IPS DF 19.7 (cell line): ENCODE measurements around the gene MCM5.
"Not testable (repeated sequence)": the region's sequence is repeated elsewhere in the genome, so short reads cannot be mapped to it uniquely, and the experiment has no call there.

Source experiments
- DNase-seq: peaks from one replicate; pipeline ENCODE4 v3.0.0-alpha.2; 2013; ENCODE audit warnings: low read depth, low spot score

MCM5 gene

GRCh38 chr22:35399678-35400500 lies at the start of gene MCM5:
Gene MCM5, plus strand, starts transcription at chr22:35400140. Its CDS starts 299 bp downstream, at chr22:35400439.
- DNase-seq = peak; percentile 93

DNA sequence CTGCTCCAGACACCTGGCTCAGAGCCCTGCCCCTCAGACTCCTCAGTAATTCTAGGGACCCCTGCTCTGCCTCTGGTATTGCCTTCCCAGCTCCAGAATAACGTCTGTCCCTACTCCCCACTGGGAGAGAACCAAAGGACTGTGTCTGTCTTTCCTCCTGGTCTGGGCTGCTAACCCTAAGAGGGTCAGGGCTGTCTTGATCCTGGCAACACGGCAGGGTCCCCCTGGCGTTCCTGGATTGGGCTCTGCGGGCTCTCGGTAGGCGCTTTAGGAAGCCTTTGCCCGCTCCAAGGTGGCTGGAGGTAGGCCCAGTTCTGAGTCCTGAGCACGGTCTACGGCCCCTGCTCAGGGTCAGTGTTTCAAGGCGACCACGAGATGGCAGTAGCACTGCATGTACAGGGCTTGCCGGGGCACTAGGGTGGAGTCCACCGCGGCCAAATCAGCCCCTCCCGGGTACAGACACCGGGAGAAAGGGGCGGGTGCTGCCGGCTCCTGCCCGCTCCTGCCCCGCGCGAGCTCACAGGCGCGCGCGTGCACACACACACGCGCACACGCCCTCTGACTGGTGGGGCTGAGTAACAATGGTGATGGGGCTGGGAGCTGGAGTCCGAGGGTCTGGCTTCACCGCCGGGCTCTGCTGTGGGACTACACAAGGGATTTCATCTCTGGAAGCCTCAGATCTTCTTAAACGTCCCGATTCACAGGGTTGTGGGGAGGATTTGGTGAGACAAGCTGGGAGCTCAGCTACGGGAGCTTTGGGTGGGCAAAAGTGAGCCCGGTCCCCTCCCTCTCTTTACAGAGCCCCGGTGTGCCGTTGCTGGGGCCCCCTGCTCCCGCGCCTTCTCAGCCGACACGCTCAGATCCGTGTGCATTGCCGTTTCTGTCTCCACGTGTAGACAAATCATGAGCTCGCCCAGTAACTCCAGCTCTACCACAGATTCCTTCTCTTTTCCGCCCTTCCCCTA lies 49.1 kb upstream of the MCM5 start:
- peak; percentile 70 for DNase-seq

DNA sequence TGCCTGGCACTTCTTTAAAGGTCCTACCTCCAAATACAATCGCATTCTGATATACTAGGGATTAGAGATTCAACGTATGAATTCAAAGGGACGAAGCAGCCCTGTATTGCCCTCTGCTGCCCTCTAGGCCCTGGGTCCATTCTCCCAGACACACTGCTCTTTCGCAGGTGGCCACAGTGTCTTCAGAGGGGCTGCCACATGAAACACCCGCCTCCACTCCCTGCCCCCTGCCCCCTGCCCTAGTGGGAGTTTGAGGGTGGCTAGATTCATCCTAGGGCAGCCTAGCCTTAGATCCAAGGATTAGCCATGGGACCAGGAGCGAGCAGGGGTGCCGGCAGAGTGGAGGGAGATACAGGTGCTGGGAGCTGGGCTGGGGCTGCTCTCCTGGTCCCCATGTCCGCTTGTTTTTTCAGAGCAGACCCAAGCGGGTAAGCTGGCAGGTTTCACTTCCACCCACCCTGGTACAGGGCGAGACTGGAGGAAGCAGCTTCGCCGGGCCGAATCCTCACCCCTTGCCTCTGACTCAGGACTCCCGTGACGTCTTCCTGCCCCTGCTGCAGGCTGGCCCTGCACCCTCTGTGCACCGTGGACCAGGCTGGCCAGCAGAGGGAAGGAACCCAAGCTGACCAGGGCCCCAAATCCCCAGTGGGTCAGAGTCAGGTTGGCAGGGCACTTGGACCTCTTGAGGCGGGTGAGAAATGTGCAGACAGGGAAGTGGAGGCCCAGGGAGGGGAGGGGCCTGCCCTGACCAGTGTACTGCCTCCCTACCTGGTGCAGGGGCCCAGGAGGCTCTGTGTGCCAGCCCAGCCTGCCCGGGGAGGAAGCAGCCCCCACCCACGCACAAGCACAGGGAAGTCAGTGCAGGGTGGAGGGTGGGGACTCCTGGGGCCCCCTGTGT lies 47.5 kb upstream of the MCM5 start:
- no peak for DNase-seq

GRCh38 chr22:35353318-35353717 lies 46.6 kb upstream of the MCM5 start:
- DNase-seq = no peak

DNA sequence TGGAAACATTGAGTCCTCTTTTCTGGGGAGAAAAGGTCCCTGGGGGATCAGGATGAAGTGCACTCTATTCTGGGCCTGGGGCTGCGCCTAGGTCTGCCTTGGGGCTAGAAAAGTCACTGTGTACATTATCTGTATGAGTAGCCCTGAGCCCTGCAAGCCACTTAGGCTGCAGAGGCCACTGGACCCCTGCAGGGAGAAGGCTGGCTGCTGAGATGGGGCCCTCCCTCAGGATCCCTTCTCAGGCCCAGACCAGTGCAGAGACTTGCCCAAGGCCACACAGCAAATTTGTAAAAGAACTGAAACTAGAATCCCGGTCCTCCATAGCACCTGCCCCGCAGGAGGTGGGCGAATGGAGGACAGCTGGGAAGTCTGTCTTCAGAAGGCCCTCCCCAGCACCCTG lies 45.9 kb upstream of the MCM5 start:
- no peak for DNase-seq

DNA sequence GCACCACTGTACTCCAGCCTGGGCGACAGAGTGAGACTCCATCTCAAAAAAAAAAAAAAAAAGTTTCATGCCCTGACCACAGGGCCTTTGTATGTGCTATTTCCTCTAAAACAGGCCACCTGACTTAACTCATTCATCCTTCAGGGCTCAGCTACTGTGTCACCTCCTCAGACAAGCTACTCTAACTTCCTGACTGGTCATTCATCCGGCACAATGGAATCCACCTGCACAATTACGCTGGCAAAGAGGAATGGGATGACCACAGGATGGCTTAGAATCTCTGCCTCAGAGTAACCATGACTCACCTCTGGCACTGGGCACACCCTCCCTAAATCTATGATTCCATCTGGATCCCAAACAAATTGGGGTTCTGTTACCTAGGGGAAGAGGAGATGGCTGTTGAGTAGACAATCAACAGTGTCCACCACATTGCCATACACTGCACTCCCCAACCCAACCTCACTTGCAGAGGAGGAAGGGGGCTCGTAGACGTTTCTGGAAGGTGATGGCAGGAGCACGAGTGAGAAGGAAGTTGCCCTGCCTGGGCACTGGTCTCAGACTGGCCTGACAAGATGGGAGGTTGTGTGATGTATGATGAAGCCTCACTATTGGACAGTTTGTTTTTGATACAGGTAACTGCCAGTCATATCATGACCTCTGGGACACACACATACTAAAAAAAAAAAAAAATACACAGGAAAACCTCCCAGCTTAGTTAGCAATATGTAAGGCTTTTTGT lies 41.9 kb upstream of the MCM5 start:
- DNase-seq = no peak

DNA sequence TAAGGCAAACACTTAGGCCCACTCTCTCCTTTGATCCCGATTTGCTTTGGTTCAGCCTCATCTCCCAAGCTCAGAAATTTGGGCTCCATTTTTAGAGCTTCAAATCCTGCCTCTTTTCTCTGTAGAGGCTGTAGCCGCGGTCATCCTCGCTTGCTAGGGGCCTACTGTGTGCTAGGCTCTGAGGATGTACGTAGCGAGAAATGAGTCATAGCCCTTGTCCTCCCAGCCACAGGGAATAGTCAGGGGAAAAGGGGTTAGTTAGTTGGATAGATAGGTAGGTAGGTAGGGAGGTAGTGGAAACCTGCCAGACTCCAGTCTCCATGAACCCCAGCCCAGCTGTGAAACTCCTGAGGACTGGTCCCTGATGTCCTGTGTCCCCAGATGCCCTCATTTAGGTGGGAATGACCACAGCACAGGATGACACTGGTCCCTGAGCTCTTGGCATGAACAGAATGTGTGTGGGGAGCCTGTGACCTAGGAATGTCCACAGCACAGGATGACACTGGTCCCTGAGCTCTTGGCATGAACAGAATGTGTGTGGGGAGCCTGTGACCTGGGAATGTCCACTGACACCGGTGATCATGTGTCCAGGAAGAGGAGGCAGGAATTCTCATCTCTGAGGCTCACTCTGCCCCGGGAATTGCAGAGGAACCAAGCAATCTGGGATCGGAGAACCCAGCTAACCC lies 40.4 kb upstream of the MCM5 start:
- DNase-seq = no peak

DNA sequence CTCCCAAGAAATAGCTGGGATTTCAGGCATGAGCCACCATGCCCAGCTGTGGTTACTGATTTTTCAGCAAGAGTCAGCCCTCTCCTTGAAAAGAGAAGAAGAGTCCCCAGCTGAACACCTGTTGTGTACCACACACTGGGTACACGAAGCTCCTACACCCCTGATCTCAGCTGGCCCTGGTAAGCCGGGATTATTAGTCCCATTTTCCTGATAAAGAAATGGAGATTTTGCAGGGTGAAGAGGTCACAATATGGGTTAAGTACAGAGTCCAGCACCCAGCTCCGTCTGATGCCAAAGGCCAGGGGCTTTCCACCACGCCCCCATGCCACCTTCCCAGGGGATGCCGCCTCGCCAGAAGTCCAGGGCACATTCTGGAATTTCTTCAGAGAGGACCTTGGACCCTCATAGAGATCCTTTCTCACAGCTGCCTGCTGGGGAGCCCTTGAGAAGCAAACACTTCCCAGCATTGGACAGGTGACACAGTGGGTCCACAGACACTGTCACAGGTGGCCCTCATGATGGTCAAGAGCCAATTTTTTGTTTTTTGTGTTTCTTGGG lies 38.9 kb upstream of the MCM5 start:
- DNase-seq = no peak

DNA sequence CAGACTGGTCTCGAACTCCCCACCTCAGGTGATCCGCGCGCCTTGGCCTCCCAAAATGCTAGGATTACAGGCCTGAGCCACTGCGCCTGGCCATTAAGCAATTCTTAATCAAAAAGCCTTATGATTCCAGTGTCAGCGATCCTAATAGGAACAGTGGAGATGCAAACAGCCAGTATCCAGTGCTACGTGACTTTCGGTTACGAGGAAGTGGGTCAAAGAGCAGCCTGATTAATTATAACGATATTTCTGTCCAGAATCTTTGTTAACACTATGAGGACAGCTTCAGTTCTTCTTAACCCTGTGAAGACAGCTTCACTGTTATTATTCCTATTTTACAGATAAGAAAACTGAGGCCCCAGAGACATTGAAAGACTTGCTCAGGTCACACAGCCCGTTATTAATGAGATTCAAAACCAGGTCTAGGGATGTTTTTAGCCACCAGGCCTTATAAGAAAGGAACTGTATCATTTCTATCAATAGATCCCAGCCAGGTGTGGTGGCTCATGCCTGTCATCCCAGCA lies 36.3 kb upstream of the MCM5 start:
- DNase-seq = no peak

GRCh38 chr22:35364230-35364629 lies 35.7 kb upstream of the MCM5 start:
- DNase-seq = not testable (repeated sequence)

GRCh38 chr22:35367331-35367886 lies 32.5 kb upstream of the MCM5 start:
- DNase-seq = no peak

- no peak for DNase-seq
Measured at GRCh38 chr22:35368386-35368785, 31.6 kb upstream of the MCM5 start.

DNA sequence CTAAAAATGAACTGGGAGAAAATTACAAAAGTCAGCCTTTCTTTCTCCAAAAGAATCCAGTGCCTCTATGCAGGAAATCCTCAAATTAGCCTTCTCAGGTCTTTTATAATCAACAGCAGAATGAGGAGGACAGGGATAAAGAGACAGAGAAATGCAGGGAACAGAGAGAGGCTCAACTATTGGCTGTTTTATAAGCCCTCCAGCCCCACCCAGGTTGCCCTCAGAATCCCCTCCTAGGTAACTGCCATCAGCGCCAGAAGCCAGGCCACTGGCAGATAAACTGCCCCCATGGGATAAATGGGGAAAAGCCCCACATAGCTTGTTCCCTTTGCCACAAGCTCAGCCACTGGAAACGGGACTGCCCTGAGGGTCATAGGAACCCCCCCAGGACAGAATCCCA lies 29.9 kb upstream of the MCM5 start:
- no peak for DNase-seq

DNA sequence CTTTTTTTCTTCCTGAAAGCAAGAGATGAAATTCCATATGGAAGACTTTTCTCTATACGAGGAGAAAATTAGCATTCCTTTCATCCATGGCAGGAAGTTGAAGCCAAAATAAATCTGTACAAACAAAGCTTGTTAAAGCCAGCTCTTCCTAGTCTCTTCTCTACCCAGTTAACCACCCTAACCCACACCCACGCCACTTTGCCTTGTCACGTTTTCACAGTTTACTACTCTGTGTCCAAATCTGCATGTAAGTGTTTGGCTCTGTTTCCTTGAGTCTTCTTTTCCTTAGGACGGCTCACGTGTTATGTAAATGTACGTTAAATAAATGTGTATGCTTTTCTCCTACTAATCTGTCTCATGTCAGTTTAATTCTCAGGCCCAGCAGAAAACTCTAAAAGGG lies 26.2 kb upstream of the MCM5 start:
- DNase-seq = no peak

DNA sequence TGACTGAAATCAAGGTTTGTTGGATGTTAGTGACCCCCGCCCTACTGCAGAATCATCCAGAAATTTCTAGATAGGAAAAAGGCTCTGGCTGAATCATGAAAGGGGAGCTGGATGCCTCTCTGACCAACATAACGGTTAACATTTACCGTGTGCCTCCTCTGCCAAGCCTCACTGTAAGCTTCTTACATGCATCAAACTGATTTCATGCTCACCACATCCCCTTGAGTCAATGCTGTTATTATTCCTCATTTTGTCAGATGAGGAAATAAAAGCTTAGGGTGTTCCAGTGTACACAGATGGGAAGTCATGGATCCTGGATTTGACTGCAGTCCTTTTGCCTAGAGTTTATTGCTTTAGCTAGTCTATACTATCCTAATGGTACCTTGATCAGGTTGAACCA lies 24.9 kb upstream of the MCM5 start:
- no peak for DNase-seq

DNA sequence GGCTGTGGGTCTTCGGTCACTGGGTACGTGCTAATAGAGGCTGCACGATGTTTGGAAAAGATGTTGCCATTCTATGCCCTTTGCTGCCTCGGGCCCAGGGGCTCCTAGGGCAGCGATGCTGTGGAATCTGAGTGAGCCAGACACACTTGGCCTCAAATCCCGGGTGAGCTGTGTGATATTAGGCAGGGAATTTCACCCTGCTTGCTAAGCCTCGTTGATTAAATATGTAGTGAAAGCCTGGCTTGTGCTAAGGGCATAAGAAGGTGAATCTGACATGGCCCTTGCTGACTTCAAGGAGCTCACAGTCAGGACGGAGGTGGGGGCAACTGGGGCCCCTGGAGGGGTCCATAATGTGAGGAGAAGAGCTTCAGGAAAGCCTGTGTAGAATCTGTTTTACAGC lies 24.4 kb upstream of the MCM5 start:
- DNase-seq = no peak

DNA sequence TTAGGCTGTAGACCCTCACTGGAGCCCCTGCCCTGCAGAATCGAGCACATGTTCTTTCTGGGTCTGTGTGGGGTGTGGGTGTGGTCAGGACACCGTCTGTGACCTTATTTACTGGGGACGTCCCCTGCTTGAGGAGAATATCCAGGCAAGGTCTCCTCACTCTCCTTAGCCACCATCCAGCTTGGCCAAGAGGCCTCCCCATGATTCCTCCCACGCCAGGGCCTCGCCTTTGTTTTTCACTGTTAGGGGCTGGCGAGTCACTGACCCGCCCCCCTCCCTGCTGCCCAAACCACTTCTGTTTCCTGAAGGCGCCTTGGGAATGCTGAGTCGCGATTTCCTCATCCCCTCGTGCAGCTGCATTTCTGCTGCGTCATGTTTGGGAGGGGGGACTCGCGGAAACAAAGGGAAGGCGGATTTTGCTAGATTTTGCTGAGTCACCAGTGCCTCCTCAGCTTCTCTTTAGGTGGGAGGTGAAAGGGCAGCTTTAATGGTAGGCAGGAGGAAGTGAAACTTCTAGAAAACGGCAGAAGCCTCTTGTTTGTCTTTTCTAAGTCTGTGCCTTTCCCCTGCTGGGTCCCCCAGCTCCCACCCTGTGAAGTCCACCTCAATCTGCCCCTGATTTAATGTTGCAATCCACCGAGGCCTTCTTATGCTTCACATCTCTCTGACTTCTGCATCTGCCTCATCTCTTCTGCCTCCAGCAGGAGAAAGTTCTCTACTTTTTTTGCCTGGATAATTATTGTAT lies 23.0 kb upstream of the MCM5 start:
- peak; percentile 98 for DNase-seq

- DNase-seq = peak; percentile 73
Measured at GRCh38 chr22:35377735-35378134, 22.2 kb upstream of the MCM5 start.

GRCh38 chr22:35378621-35379020 lies 21.3 kb upstream of the MCM5 start:
- no peak for DNase-seq
